DMS153 treated with DMSO at 0.1 percent for 48 hours (cell line): Measurements from ENCODE around the gene TMEM255A.

ENCODE experiments used
- DNase-seq: peaks from one replicate; lab custom pipeline; 2025; ENCODE audit not compliant: unreplicated experiment; lab: John Stamatoyannopoulos, UW

Gene TMEM255A

GRCh38 chrX:120308959-120309872 lies 2.0 kb downstream of the TMEM255A start:
- peak; percentile 57 for DNase-seq

DNA sequence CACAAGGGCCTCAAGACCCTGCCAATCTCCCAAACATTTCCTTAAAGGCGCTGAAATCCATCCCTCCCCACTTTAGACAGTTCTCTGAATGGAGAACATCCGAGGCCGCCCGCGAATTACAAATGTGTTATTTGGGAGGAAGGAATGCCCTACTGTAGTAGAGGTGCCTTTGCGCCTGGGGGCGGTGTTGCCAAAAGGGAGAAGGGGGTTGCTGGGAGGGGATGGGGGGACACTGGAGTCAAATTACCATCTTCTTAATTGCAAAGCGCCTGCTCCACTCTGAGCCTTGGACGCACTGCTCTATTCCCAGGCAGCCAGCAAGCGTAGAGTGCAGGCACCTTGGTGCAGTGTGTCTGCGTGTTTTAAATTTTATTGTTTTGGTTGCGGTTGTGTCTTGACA lies 2.7 kb downstream of the TMEM255A start:
- no peak for DNase-seq

DNA sequence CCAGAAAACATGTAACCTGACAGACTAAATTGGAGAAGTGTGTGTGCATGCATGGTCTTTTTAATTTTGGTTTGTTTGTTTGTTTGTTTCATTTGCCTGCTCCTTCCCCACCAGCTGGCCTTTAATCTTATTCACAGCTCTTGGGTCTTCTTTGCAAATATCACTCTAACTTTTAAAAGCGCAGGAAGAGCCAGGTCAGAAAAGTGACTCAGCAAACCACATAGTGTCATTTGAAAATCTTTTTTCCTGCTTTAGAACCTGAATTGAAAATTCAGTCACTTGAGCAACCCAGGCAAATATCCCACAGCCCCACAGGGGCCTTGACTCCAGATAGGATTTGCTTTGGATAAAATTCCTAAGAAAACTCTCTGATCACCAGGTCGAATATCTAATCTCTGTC lies 4.6 kb downstream of the TMEM255A start:
- DNase-seq, result no peak

DNA sequence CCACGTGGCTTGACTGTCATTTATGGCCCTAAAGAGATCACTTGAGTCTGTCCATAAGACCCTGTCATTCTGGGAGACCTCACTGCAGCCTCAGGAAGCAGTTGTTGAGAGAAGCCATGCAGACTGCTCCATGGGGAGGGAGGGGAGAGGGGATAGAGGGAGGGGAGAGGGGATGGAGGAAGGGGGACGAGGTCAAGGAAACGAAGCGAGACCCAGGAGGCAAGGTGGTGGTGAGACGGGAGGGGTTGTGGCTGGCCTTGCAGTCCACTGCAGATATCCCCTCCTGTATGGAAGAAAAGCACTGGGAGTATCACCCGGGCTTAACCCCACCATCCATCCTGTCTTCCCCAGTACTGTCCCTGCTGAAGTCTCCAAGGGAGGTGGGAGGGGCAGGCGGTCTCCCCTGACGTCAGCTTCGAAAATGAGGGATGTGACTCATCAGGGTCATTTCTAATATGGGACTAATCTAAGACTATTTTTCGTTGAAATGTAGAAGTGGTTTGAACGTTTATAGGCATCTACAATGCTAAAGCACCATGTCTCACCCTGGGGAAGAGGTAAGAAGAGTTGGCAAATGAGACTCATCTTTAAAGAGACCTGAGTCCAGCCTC lies 5.6 kb downstream of the TMEM255A start:
- DNase-seq, result no peak

- DNase-seq, result no peak
Observed at GRCh38 chrX:120304256-120304655, 7.0 kb downstream of the TMEM255A start.

GRCh38 chrX:120302434-120302833 lies 8.8 kb downstream of the TMEM255A start:
- peak; percentile 16 for DNase-seq

GRCh38 chrX:120301960-120302359 lies 9.3 kb downstream of the TMEM255A start:
- DNase-seq, result no peak

DNA sequence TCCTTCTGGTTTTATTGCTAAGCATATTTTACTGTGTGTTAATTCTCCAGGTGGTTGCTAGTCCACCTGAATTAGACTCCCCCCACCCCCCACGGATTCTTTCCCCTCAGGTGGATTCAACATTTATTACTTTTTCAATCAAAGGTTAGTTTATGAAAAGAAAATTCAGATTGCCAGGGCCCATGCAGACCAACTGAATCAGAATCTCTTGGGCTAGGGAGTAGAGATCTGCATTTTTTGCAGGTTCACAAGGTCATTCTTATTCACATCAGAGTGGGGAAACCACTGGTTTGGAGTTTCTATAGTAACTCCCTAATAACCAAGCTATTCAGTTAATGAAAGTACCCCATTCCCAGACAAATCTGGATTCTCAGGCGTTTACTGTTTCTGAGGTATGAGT lies 9.8 kb downstream of the TMEM255A start:
- no peak for DNase-seq

DNA sequence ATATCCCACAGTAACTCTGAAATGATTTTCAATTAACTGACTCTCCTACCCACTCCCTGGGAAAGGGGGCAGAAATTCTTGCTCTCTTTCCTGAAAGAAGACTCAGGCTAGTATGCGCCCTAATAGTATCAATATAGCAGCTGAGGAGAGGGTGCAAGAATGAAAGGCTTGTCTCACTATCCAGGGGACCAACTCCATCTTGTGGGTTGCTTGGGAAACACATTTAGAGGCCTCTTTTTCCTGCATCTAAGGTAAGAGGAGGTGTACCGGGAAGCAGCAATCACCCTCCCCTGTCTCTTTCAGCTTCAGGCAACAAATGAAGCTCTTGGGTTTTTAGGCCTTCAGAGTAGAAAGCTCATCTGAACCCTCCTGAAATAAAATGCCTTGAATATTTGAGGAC lies 11.3 kb downstream of the TMEM255A start:
- DNase-seq, result peak; percentile 45

- no peak for DNase-seq
Observed at GRCh38 chrX:120297923-120298322, 13.3 kb downstream of the TMEM255A start.

DNA sequence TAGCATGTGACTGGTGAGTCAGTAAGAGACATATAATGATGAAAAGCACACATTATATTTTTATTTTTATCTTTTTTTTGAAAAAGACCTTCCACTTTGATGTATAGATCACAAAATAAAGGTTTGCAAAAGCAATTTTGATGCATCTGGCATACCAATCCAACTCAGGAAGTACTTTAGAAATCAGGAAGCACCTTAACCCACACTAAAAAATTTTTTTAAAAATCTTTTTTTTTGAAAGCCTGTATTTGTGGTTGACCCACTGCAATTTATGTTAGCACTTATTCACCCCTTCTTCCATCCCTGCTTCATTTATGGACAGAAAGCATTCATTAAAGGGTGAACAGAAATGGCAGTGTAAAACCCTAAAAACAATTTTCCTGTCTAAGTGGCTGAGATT lies 16.6 kb downstream of the TMEM255A start:
- no peak for DNase-seq

- no peak for DNase-seq
Observed at GRCh38 chrX:120293015-120293414, 18.2 kb downstream of the TMEM255A start.

DNA sequence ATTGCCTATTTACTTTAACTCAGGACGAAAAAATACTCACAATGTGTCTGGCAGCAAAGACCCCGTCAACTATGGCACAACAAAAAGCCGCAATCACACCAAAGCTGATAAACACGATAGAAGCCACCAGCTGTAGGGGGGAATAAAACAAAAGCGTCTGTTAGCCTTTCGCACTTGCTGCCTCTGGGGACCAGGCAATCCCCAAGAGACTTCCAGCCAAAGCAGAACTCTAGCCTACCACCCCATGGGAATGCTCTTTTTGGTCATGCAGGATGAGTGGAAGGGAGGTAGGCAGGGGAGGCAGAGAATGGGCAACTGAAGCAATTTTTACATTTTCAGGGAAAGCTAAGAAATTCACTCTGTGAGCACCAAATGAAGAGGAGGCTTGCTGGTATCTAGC lies 20.1 kb downstream of the TMEM255A start:
- no peak for DNase-seq

DNA sequence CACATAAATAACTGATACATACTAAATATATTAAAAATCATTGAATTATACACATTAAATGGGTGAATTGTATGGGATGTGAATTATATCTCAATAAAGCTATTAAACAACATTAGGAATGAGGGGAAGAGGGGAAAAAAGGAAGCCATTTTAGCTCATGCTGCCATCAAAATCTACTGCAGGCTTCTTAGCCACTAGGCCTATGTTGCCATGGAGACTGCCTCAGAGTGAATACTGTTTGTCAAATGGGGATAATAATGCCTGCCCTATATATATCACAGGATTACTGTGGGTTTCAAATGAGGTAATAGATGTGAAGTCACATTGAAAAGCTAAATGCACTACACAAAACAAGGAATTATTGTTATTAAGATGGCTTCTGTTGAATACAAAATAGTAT lies 21.2 kb downstream of the TMEM255A start:
- DNase-seq, result no peak

GRCh38 chrX:120287513-120288112 lies 23.6 kb downstream of the TMEM255A start:
- no peak for DNase-seq

DNA sequence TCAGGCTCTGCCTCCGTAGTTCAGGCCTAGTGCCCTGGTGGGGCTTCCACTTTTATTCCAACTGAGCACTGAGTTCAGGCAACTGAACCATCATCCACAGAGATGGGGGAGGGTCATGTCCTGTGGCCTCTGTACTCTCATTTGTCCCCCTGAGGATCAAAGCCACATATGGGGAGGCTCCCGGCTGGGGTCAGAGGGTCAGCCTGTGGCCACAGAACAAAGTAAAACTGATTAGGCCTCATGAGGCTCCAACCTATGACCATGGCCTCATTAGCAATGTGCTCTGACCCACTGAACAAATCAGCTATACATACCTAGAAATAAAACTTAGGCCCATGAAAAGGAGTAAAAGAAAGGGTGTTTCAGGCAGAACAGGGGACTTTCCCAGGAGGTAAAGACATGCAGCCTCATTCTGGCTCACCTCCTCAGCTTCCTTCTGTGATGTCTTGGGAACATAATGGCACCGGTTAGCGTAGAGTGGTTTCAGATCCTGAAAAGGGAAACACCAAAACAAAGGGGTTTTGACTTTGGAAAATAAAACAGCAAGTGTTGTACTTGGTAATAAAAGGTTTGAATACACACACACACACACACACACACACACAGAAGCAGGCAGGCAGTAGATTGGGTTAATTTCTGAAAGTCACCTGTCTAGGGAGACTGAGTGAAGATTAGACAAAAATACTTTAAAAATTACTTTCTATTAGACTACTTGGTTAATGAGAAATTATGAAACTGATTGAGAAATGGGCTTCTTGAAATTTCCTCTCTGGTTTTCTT lies 24.3 kb downstream of the TMEM255A start:
- DNase-seq, result no peak

GRCh38 chrX:120282697-120283096 lies 28.6 kb downstream of the TMEM255A start:
- no peak for DNase-seq

GRCh38 chrX:120281761-120282160 lies 29.5 kb downstream of the TMEM255A start:
- DNase-seq, result no peak

GRCh38 chrX:120281021-120281624 lies 30.1 kb downstream of the TMEM255A start:
- DNase-seq, result no peak

DNA sequence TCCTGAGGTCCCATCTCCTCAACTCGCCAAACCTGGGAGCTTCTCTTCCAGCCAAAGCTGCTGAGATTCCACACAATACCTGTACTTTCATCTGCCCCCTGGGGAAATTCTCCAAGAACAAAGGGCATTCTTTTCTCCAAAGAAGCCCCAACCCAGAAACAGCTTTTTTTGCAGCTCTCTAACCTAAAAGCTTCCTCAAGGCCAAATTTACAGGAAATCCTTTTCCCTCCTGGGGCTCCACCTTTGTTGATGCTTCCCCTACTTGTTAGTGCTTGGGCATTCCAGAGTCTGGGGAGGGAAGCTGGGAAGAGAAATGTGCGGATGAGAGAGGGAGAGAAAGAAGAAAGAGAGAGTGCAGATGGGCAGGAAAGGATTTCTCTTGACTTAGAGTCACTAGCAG lies 36.3 kb downstream of the TMEM255A start:
- DNase-seq, result no peak

DNA sequence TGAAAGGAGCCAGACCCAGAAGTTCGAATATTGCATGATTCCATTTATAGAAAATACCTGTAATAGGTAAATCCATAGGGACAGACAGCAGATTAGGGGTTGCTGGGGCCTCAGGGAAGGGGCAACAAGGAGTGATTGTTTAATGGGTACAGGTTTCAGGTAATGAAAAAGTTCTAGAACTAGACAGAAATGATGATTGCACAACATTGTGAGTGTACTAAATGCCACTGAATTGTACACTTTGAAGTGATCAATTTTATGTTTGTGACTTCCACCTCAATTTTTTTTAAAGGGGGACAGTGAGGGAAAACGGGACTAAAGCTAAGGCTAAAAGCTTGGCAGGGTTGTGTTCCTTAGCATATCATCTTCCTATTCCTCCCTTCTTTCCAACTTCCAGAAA lies 37.1 kb downstream of the TMEM255A start:
- no peak for DNase-seq
